GM12872 (cell line): ENCODE measurements around the gene ZC3H12A.

Experiments used
- TF ChIP-seq, protein P1 (sequence below): IDR thresholded peaks from 3 replicates; pipeline ENCODE4 v1.5.1; 2011; ENCODE audit warnings: low read depth, mild to moderate bottlenecking, low read length, moderate library complexity; ENCODE audit not compliant: insufficient read depth

ZC3H12A gene

DNA sequence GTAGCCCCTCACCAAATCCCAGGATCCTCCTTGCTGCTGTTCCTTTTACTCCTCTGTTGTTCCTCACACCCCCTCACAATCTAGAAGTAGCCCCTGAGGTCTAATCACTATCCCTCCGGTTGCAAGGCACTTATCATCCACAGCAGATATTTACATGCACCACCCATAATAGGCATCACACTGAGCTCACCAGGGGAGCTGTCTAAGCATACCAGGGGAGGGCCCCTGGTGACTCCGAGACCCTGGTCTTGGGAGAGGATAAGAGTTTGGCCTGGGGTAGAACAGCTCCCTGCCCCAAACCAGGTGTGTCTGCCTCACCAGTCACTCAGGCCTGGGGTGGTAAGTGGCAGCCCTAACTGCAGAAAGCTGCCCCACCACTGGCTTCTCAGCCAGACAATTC lies 37.3 kb upstream of the ZC3H12A start:
- TF ChIP-seq, protein P1, sequence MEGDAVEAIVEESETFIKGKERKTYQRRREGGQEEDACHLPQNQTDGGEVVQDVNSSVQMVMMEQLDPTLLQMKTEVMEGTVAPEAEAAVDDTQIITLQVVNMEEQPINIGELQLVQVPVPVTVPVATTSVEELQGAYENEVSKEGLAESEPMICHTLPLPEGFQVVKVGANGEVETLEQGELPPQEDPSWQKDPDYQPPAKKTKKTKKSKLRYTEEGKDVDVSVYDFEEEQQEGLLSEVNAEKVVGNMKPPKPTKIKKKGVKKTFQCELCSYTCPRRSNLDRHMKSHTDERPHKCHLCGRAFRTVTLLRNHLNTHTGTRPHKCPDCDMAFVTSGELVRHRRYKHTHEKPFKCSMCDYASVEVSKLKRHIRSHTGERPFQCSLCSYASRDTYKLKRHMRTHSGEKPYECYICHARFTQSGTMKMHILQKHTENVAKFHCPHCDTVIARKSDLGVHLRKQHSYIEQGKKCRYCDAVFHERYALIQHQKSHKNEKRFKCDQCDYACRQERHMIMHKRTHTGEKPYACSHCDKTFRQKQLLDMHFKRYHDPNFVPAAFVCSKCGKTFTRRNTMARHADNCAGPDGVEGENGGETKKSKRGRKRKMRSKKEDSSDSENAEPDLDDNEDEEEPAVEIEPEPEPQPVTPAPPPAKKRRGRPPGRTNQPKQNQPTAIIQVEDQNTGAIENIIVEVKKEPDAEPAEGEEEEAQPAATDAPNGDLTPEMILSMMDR, result no peak

GRCh38 chr1:37438037-37438868 lies 36.1 kb upstream of the ZC3H12A start:
- TF ChIP-seq, protein P1, result no peak

DNA sequence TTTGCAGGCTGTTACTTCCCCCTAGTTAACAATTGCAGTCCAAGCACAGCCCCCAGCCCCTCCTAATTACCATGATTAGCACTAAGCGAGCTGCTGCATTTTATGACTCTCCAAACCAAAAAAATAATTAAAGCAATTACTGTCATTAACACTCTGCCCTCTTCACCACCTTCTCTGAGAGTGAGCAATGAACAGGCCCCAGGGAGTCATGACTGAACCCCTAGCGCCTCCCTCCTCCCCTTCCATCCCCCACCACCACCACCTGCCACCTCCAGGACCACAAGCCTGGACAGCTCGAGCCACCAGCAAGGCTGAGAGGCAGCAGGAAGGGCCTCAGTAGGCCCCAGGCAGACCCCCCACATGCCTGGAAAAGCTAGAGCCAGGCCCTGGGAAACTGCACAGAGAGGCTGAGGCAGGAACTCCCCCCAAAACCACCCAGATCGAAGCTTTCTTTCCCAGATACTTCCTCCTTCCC lies 35.5 kb upstream of the ZC3H12A start:
- TF ChIP-seq, protein P1, result no peak

GRCh38 chr1:37439349-37439995 lies 34.9 kb upstream of the ZC3H12A start:
- TF ChIP-seq, protein P1, result no peak

DNA sequence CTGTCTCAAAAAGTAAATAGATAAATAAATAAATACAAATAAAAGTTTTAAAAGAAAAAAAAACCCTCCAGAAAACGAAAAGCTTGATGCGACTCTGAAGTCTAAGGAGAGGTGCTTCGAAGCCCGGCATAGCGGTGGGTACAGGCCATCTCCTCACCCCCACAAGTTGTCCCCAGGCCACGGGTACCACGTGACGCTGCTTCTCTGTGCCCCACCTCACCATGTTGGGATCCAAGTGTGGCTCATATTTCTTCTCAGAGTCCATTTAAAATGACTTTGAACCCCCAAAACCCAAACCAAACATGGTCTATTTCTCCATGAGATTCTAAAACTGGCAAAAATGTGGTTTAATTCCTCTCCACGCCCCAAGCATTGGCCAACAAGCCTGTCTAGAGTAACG lies 32.9 kb upstream of the ZC3H12A start:
- TF ChIP-seq, protein P1, result no peak

DNA sequence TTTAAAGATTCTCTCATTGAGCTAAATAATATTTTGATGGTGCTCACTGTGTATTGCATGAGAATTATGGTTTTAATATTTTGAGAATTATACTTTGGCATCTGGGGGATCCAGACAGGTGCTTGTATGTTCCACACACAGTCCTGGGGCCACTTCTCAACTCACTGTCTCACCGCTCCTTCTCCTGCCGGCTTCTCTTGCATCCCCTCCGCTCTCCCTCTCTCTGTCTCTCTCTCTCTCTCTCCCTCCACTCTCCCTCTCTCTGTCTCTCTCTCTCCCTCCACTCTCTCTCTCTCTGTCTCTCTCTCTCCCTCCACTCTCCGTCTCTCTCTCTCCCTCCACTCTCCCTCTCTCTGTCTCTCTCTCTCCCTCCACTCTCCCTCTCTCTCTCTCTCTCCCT lies 32.2 kb upstream of the ZC3H12A start:
- TF ChIP-seq, protein P1, result no peak

DNA sequence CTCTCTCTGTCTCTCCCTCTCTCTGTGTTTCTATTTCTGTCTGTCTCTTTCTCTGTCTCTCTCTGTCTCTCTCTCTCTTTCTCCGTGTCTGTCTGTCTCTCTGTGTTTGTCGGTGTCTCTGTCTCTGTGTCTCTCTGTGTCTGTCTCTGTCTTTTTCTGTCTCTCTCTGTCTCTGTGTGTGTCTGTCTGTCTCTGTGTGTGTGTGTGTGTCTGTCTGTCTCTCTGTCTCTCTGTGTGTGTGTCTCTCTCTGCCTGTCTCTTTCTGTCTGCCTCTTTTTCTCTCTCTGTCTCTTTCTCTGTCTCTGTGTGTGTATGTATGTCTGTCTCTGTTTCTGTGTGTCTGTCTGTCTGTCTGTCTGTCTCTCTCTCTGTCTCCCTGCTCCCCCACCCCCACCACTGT lies 31.7 kb upstream of the ZC3H12A start:
- TF ChIP-seq, protein P1, result no peak
